Middle frontal gyrus (tissue), 1 donor: ENCODE results near the gene RBMS2.
"Not testable (repeated sequence)": the region's sequence is repeated elsewhere in the genome, so short reads cannot be mapped to it uniquely, and the experiment has no call there.

Experiments
- DNase-seq: peaks from one replicate; pipeline ENCODE4 v3.0.0-alpha.2; 2015; ENCODE audit warnings: low spot score; ENCODE audit errors: extremely low spot score

Gene RBMS2

GRCh38 chr12:56517854-56518253, 3.8 kb upstream of the RBMS2 start:
- no peak for DNase-seq

GRCh38 chr12:56518570-56518969, 3.0 kb upstream of the RBMS2 start:
- no peak for DNase-seq

GRCh38 chr12:56520048-56520447, 1.6 kb upstream of the RBMS2 start:
- DNase-seq = no peak

- no peak for DNase-seq
Observed at GRCh38 chr12:56520506-56520905, 1.1 kb upstream of the RBMS2 start.

- DNase-seq = no peak
Observed at GRCh38 chr12:56521209-56521589, 421 bp upstream of the RBMS2 start.

GRCh38 chr12:56522411-56523193, 982 bp downstream of the RBMS2 start:
- DNase-seq = no peak

- no peak for DNase-seq
Observed at GRCh38 chr12:56528846-56529245, 7.2 kb downstream of the RBMS2 start.

GRCh38 chr12:56529656-56530055, 8.0 kb downstream of the RBMS2 start:
- no peak for DNase-seq

- no peak for DNase-seq
Observed at GRCh38 chr12:56530390-56531055, 8.9 kb downstream of the RBMS2 start.

- no peak for DNase-seq
Observed at GRCh38 chr12:56537546-56537945, 15.9 kb downstream of the RBMS2 start.

- no peak for DNase-seq
Observed at GRCh38 chr12:56541631-56542030, 20.0 kb downstream of the RBMS2 start.

GRCh38 chr12:56542164-56542563, 20.5 kb downstream of the RBMS2 start:
- DNase-seq = no peak

- DNase-seq = no peak
Observed at GRCh38 chr12:56545023-56545604, 23.5 kb downstream of the RBMS2 start.

- no peak for DNase-seq
Observed at GRCh38 chr12:56546680-56547079, 25.1 kb downstream of the RBMS2 start.

- DNase-seq = no peak
Observed at GRCh38 chr12:56551070-56551469, 29.4 kb downstream of the RBMS2 start.

- DNase-seq = no peak
Observed at GRCh38 chr12:56565510-56566101, 44.0 kb downstream of the RBMS2 start.

GRCh38 chr12:56568146-56568545, 46.5 kb downstream of the RBMS2 start:
- DNase-seq = no peak

- no peak for DNase-seq
Observed at GRCh38 chr12:56571121-56571520, 49.5 kb downstream of the RBMS2 start.

GRCh38 chr12:56572288-56572687, 50.7 kb downstream of the RBMS2 start:
- no peak for DNase-seq

GRCh38 chr12:56574210-56574609, 52.6 kb downstream of the RBMS2 start:
- DNase-seq = no peak

- not testable (repeated sequence) for DNase-seq
Observed at GRCh38 chr12:56577248-56577647, 55.6 kb downstream of the RBMS2 start.

- no peak for DNase-seq
Observed at GRCh38 chr12:56578983-56579546, 57.4 kb downstream of the RBMS2 start.
